HepG2 (cell line): Measurements from ENCODE around the gene ATP6V0A1. TPM values are rescaled to one million over a fixed set of nuclear protein-coding genes. Genes with fewer than 3 reads are reported as not detected.

Source experiments
- ATM ChIP-seq: fragments of 450-650 bp; IDR thresholded peaks from 2 replicates; pipeline ENCODE4 v1.7.1; 2017; ENCODE audit warnings: mild to moderate bottlenecking, borderline replicate concordance
- DR1 ChIP-seq: sonication (generic); formaldehyde crosslinking; IDR thresholded peaks from 2 replicates; pipeline ENCODE4 v1.8.0; 2021; ENCODE audit warnings: mild to moderate bottlenecking, missing genetic modification reagents, inconsistent platforms
- MIER2 ChIP-seq: IDR thresholded peaks from 2 replicates; pipeline ENCODE4 v1.6.1; 2016; ENCODE audit warnings: missing biosample characterization, missing genetic modification reagents
- PAWR ChIP-seq: sonication (generic); formaldehyde crosslinking; IDR thresholded peaks from 2 replicates; pipeline ENCODE4 v1.4.0; 2020; ENCODE audit warnings: missing genetic modification reagents, mild to moderate bottlenecking, borderline replicate concordance
- SNAI1 ChIP-seq: sonication (generic); formaldehyde crosslinking; IDR thresholded peaks from 2 replicates; pipeline ENCODE4 v1.5.0; 2020; ENCODE audit warnings: mild to moderate bottlenecking, missing genetic modification reagents, borderline replicate concordance
- SRSF9 ChIP-seq: fragments of 200-400 bp; formaldehyde crosslinking; IDR thresholded peaks from 2 replicates; pipeline ENCODE4 v1.6.1; 2018; ENCODE audit warnings: borderline replicate concordance, mild to moderate bottlenecking, low read depth, low read length; ENCODE audit not compliant: insufficient read depth, poor library complexity, severe bottlenecking
- U2AF1 ChIP-seq: fragments of 200-400 bp; formaldehyde crosslinking; optimal IDR thresholded peaks from 2 replicates; pipeline ENCODE3; 2017; ENCODE audit warnings: mild to moderate bottlenecking, low read depth, low read length
- polyA plus RNA-seq, 8 experiments: library from polyadenylated mRNA; depleted of rRNA in 3 of 8; stranded (reverse) in 7 of 8; unstranded in 1 of 8; fragments of >200 nt; fragmentation: Illumina TruSeq in 4 of 8; extraction: Trizol in 4 of 8; gene quantifications; 2 replicates each; pipeline versions ENCODE4 v1.2.1 to v1.2.3, GENCODE V29; 2011 to 2016; ENCODE audit warnings: low read depth in 4 of 8, missing spikeins in 1 of 8, mixed read lengths in 1 of 8; ENCODE audit not compliant: insufficient read depth in 1 of 8
- total RNA-seq, 5 experiments: library from RNA; depleted of rRNA; stranded (reverse); fragments of >200 nt; fragmentation: Illumina TruSeq; extraction: Trizol; gene quantifications; 2 replicates each; pipeline ENCODE4 v1.2.3, GENCODE V29; 2016; ENCODE audit warnings: low read depth in 1 of 5
- TF ChIP-seq, protein P1 (sequence below): sonication (generic); formaldehyde crosslinking; IDR thresholded peaks from 2 replicates; pipeline ENCODE4 v1.8.1; 2023; ENCODE audit warnings: mild to moderate bottlenecking, inconsistent platforms, moderate library complexity, missing genetic modification reagents, borderline replicate concordance
- TF ChIP-seq, protein P2 (sequence below): sonication (generic); formaldehyde crosslinking; IDR thresholded peaks from 2 replicates; pipeline ENCODE4 v1.4.0; 2020; ENCODE audit warnings: low read depth, missing genetic modification reagents
- TF ChIP-seq, protein P3 (sequence below): sonication (generic); formaldehyde crosslinking; IDR thresholded peaks from 2 replicates; pipeline ENCODE4 v1.5.1; 2020; ENCODE audit warnings: missing genetic modification reagents, mild to moderate bottlenecking, borderline replicate concordance
- TF ChIP-seq, protein P4 (sequence below): sonication (generic); formaldehyde crosslinking; conservative IDR thresholded peaks from 2 replicates; pipeline ENCODE4 v1.4.0; 2020; ENCODE audit warnings: missing genetic modification reagents
- TF ChIP-seq, protein P5 (sequence below): sonication (generic); formaldehyde crosslinking; IDR thresholded peaks from 2 replicates; pipeline ENCODE4 v1.5.0; 2020; ENCODE audit warnings: missing genetic modification reagents
- TF ChIP-seq, protein P6 (sequence below): sonication (generic); formaldehyde crosslinking; IDR thresholded peaks from 2 replicates; pipeline ENCODE4 v1.4.0; 2020; ENCODE audit warnings: missing genetic modification reagents

The ATP6V0A1 gene
- total and polyA plus RNA-seq, 2 of the 13 experiments (the other 11 are each of a cell fraction or from before 2014, with no cell fraction given), result 27.9 to 54.1 TPM

DNA sequence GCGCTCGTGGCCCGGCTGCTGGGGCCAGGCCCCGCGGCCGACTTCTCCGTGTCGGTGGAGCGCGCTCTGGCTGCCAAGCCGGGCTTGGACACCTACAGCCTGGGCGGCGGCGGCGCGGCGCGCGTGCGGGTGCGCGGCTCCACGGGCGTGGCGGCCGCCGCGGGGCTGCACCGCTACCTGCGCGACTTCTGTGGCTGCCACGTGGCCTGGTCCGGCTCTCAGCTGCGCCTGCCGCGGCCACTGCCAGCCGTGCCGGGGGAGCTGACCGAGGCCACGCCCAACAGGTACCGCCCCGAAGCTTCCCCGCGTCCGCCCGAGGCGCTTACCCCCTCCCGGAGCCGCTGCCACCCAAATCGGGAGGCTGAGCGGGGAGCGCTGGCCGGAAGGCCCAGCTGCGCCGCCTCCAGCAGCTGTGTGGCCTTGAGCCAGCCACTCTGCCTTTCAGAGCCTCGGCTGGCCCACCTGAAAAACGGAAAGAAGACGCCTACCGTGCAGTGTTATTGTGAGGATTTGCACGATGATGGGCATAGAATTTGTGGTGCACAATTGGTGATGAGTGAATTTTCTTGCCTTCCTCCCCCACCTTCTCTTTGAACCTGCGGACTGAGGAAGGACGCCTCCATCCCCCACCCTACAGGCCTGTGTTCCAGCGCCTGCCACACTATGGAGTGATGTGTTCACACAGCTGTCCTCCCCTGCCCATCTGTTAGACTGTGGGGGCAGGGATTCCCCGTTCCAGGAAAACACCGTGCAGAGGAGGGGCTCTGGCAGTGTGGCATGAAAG is 77.9 kb downstream of the ATP6V0A1 start (continued):
- TF ChIP-seq SRSF9 (no peak), ATM (no peak), DR1 (CRISPR knock-in tag) (0 out of 2 replicates have a peak, but pooled peaks have one; percentile 38), PAWR (CRISPR knock-in tag) (no peak), U2AF1 (peak; percentile 73), MIER2 (CRISPR knock-in tag) (peak; percentile 66; the same call in 1 of the 2 replicates), SNAI1 (CRISPR knock-in tag) (no peak)
- TF ChIP-seq, protein P1, sequence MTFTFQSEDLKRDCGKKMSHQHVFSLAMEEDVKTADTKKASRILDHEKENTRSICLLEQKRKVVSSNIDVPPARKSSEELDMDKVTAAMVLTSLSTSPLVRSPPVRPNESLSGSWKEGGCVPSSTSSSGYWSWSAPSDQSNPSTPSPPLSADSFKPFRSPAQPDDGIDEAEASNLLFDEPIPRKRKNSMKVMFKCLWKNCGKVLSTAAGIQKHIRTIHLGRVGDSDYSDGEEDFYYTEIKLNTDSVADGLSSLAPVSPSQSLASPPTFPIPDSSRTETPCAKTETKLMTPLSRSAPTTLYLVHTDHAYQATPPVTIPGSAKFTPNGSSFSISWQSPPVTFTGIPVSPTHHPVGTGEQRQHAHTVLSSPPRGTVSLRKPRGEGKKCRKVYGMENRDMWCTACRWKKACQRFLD (CRISPR knock-in tag), result no peak
- TF ChIP-seq, protein P2, sequence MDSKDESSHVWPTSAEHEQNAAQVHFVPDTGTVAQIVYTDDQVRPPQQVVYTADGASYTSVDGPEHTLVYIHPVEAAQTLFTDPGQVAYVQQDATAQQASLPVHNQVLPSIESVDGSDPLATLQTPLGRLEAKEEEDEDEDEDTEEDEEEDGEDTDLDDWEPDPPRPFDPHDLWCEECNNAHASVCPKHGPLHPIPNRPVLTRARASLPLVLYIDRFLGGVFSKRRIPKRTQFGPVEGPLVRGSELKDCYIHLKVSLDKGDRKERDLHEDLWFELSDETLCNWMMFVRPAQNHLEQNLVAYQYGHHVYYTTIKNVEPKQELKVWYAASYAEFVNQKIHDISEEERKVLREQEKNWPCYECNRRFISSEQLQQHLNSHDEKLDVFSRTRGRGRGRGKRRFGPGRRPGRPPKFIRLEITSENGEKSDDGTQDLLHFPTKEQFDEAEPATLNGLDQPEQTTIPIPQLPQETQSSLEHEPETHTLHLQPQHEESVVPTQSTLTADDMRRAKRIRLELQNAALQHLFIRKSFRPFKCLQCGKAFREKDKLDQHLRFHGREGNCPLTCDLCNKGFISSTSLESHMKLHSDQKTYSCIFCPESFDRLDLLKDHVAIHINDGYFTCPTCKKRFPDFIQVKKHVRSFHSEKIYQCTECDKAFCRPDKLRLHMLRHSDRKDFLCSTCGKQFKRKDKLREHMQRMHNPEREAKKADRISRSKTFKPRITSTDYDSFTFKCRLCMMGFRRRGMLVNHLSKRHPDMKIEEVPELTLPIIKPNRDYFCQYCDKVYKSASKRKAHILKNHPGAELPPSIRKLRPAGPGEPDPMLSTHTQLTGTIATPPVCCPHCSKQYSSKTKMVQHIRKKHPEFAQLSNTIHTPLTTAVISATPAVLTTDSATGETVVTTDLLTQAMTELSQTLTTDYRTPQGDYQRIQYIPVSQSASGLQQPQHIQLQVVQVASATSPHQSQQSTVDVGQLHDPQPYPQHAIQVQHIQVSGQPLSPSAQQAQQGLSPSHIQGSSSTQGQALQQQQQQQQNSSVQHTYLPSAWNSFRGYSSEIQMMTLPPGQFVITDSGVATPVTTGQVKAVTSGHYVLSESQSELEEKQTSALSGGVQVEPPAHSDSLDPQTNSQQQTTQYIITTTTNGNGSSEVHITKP (CRISPR knock-in tag), result peak; percentile 63
- TF ChIP-seq, protein P3, sequence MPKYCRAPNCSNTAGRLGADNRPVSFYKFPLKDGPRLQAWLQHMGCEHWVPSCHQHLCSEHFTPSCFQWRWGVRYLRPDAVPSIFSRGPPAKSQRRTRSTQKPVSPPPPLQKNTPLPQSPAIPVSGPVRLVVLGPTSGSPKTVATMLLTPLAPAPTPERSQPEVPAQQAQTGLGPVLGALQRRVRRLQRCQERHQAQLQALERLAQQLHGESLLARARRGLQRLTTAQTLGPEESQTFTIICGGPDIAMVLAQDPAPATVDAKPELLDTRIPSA (CRISPR knock-in tag), result no peak
- TF ChIP-seq, protein P4, sequence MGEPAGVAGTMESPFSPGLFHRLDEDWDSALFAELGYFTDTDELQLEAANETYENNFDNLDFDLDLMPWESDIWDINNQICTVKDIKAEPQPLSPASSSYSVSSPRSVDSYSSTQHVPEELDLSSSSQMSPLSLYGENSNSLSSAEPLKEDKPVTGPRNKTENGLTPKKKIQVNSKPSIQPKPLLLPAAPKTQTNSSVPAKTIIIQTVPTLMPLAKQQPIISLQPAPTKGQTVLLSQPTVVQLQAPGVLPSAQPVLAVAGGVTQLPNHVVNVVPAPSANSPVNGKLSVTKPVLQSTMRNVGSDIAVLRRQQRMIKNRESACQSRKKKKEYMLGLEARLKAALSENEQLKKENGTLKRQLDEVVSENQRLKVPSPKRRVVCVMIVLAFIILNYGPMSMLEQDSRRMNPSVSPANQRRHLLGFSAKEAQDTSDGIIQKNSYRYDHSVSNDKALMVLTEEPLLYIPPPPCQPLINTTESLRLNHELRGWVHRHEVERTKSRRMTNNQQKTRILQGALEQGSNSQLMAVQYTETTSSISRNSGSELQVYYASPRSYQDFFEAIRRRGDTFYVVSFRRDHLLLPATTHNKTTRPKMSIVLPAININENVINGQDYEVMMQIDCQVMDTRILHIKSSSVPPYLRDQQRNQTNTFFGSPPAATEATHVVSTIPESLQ (CRISPR knock-in tag), result 0 out of 2 replicates have a peak, but pooled peaks have one; percentile 68
- TF ChIP-seq, protein P5, sequence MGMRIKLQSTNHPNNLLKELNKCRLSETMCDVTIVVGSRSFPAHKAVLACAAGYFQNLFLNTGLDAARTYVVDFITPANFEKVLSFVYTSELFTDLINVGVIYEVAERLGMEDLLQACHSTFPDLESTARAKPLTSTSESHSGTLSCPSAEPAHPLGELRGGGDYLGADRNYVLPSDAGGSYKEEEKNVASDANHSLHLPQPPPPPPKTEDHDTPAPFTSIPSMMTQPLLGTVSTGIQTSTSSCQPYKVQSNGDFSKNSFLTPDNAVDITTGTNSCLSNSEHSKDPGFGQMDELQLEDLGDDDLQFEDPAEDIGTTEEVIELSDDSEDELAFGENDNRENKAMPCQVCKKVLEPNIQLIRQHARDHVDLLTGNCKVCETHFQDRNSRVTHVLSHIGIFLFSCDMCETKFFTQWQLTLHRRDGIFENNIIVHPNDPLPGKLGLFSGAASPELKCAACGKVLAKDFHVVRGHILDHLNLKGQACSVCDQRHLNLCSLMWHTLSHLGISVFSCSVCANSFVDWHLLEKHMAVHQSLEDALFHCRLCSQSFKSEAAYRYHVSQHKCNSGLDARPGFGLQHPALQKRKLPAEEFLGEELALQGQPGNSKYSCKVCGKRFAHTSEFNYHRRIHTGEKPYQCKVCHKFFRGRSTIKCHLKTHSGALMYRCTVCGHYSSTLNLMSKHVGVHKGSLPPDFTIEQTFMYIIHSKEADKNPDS (CRISPR knock-in tag), result peak; percentile 10; the same call in 1 of the 2 replicates
- TF ChIP-seq, protein P6, sequence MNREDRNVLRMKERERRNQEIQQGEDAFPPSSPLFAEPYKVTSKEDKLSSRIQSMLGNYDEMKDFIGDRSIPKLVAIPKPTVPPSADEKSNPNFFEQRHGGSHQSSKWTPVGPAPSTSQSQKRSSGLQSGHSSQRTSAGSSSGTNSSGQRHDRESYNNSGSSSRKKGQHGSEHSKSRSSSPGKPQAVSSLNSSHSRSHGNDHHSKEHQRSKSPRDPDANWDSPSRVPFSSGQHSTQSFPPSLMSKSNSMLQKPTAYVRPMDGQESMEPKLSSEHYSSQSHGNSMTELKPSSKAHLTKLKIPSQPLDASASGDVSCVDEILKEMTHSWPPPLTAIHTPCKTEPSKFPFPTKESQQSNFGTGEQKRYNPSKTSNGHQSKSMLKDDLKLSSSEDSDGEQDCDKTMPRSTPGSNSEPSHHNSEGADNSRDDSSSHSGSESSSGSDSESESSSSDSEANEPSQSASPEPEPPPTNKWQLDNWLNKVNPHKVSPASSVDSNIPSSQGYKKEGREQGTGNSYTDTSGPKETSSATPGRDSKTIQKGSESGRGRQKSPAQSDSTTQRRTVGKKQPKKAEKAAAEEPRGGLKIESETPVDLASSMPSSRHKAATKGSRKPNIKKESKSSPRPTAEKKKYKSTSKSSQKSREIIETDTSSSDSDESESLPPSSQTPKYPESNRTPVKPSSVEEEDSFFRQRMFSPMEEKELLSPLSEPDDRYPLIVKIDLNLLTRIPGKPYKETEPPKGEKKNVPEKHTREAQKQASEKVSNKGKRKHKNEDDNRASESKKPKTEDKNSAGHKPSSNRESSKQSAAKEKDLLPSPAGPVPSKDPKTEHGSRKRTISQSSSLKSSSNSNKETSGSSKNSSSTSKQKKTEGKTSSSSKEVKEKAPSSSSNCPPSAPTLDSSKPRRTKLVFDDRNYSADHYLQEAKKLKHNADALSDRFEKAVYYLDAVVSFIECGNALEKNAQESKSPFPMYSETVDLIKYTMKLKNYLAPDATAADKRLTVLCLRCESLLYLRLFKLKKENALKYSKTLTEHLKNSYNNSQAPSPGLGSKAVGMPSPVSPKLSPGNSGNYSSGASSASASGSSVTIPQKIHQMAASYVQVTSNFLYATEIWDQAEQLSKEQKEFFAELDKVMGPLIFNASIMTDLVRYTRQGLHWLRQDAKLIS (CRISPR knock-in tag), result no peak; the same call in 1 of the 2 replicates
